HG03280 (cell line): ENCODE measurements around the gene AKR7A2.

Experiments
- ATAC-seq: cut with Tn5 transposase; IDR thresholded peaks from one replicate; pipeline ENCODE4 v1.9.1; 2021; ENCODE audit warnings: mild to moderate bottlenecking, moderate library complexity; ENCODE audit not compliant: unreplicated experiment

AKR7A2 gene

DNA sequence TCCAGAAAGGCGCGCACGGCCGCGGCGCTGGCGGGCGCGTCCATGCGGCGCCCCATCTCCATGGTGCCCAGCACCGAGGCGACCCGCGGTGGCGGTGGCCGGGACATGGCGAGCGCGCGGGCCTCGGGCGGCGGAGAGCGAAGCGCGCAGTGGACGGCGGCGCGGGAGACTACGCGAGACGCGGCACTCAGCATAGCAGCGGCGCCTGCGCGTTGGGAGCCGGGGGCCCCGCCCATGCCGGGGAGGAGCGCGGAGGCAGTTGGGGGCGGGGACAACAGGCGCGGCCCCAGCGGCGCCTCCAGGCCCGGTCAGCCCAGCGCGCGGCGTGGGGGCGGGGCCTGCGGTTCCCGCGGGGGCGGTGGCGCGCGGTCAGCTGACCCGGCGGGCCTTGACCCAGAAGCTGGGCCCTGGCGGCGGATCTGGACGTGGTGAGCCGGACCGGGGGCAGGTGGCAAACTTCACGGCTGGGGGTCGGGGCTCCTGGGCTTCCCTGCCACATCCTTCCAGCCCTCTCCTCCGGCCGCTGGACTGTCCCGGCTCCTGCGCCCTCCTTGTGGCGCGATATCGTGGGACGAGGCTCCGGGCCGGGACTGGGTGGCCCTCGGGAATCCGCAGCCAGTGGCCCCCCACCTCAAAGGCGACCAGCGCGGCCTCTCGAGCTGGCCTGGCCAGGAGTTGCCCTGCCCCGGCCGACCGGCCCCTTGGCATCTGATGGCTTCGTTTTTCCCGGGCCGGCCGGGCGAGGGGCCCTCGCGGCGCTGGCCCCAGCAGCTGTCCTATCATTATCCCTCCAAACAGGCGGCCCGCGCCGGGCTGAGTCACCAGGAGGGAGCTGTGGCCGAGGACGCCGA, at the start of gene AKR7A2, which contains the start of gene SLC66A1:
Gene AKR7A2 (minus strand): TSS at position 214 of the 851 bp plus-strand sequence. CDS start 20 bp downstream, at position 194.
Gene SLC66A1 (plus strand): TSS at position 396 of the 851 bp plus-strand sequence. CDS start 5,352 bp downstream, outside the sequence.
- peak; percentile 80 for ATAC-seq

DNA sequence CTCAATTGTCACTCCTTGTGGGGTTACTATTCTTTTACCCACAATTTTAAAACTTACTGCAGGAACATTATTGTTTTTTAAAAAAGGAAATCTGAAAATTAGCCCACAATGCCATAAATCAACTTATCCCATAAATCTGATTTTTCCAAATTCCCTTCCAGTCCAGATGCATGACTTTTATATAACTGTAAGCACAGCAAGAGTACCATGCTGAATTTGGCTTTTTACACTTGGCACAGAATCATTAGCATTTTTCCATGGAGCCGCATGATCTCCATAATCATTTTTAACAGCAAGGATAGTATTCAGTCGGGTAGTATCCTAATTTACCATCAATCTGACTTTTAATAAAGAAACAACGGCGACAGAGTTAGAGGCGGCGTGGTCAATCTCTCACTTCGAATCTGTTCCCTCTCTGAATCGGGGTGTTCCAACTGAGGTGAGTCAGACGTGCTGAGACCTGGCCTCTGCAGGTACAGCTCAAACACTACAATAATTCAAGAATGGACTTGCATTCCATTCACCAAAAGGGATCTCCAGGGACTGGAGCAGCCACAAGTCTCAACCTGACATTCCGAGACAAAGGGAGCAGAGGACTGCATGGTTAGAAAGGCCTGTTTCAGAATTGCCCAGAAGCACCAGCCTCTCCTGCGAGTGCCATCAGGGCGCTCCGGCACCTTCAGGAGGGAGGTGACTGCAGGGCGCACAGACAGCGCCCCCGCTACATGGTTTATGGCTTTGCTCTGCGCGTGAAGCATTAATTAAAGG, 49.1 kb upstream of the AKR7A2 start:
- ATAC-seq: no peak

DNA sequence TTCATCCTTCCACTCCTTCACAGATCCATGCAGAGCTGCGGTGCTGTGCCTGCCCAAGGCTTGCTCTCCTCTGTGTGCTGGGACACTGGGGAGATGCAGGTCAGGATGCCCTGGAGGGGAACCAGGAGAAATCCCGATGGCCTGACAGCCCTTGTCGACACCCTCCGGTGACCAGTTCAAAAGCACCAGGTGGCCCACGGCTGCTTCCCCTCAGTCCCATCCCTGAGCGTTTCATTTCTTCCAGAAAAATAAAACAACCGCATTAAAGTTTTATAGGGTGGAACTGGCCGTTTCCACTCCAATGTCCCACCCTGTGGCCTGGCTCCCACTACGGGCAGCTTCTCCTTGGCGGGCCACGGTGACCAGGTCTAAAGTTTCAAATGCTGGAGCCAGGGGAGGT, 48.5 kb upstream of the AKR7A2 start:
- no peak for ATAC-seq

DNA sequence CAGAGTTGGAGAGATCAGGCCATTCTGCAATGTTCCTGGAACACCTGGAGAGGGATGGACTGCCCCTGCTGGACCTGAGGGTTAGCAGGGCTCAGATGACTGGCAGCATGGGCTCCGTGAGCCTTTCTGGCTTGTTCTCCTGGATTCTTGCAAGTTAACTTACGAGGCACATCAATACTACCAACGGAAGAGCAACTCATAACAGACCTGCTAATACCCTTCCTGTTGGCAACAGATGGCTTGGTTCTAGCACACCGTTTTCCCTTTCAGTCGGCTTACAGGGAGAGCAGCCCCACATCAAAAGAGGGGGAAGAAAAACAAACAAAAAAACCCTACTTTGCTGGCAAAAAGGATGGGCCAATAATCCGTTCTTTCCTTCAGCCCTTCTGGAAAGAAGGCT, 48.1 kb upstream of the AKR7A2 start:
- ATAC-seq: no peak

DNA sequence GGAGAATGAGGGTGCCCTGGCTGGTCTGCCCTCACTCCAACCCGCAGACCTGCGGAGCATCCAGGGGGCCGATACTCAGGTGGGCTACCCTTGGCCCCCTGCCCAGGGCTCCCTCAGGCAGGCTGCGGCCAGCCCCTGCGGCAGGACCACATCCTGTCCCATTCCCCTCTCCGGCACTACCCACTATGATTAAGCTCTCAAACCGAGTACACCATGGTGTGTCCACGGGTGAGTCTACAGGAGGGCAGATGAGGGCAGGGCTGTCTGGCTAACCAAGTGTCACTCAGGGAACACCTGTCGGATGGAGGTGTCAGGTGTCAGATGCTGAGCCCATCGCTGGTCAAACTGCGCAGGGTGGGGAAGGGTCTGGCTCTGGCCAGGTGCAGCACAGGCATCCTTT, 47.4 kb upstream of the AKR7A2 start:
- no peak for ATAC-seq

DNA sequence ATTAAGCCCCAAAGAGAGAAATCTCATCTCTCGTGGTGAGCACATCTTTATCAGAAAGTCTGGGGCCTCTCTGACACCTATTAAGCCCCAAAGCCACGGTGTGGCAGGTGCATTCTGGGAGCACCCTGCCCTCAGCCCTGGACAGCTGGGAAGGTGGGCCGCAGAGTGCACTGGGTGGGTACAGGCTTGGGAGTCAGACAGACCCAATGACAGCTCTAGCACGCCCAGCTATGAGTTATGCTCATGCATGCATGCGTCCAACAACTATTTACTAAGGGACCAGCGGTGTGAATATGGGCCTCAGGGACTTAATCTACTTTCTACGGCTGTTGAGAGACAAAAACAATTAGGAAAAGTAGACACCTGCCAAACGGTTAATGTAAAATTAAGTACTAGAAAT, 46.8 kb upstream of the AKR7A2 start:
- no peak for ATAC-seq

DNA sequence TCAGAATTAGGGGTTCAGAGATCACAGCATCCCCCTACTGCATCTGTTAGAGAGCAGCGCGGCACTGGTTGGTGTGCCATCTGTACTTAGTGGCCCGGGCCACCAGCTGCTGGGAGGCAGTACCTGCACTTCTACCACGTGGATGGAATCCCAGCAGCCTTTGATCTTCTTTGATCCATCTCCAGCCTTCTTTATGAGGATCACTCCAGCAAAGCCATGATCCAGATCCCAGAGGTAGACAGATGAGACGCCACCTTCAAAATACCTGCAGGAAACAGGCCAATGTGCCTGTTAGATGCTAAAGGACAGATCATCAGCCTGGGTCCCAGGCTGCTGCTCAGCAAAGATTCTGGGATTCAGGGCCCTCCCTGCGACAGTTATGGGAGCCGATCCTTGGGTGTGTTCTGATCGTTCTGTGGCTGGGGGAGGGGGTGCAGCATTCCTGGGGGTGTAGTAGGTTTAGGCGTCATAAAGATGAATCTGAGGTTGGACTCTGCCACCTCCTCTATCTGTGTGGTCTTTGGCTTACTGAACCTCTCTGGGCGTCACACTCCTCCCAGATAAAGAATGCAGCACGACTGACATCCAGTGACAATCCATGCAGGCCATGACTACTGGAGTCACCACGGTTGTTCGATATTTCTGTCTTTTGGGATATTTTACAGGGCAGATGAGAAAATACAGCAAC, 45.5 kb upstream of the AKR7A2 start:
- ATAC-seq: no peak

DNA sequence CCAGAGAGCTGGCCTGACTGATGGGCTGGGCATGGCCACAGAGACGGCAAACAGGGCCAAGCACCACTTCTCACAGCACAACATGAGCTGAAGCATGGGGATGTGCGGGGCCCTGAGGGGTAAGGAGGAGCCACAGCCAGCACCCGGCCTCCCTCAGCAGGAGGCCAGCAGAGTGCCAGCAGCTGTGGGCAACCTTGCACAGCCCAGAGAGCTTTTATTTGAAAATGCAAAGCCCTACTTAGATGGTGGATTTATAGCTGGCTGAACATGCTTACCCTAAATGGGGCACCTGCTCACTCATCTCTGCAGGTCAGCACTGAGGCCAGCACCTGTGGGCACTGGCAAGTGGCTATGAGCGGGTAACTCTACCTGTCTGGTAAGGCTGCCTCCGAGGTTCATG, 44.3 kb upstream of the AKR7A2 start:
- no peak for ATAC-seq

DNA sequence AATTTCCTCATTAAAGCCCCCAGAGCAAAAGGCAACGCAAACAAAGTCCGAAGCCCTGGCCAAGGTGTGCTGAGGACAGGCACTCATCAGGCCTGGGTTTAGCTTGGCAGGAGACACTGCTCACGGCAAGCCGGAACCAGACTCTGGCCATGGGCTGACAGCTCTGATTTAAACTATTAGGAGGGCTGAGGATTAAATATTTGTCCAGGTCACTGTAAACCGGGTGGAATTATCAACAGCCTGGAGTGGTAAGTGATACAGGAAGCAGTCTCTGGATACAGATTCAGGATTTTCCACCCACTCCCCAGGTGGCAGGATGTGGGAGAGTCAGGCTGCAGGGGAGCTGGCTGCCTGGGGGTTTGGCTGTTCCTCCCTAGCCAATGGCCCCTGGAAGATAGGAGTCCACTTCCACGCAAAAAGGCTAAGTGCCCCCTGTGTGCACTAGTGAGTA, 42.6 kb upstream of the AKR7A2 start:
- ATAC-seq: no peak

DNA sequence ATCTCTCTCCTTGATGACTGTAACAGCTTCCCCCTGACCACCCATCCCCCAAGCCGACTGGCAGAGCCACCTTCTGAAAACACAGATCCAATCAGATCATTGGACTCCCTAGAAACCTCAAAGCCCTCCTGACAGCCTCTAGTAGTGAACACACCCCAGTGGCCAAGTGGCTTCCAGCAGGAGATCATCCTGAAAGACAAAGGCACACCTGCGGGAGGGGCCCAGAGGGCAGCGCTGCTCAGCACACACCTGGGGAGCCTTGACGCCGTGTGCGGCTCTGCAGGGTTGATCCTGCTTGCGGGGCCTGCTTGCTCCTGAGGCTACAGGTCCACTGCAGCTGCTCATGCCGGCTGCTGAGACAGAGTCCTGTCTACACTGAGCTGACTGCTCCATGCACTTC, 41.7 kb upstream of the AKR7A2 start:
- ATAC-seq: no peak

DNA sequence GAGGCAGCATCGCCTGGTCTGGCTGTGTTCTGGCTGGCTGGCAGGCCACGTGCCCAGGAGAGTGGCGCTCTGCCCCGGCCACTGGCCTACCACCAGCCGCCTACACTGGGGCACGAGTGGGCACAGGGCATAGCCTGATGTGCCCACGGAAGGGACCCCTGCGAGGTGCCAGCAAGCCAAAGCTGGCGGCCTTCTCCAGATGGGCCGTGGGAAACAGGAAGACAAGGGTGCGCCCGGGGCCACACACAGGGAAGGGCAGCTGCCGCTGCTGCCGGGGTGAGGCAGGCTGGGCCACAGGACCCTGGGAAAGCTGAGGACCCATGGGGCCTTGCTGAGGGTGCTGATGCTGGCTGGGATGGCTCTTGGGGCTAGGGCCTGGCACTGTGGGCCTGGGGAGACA, 40.9 kb upstream of the AKR7A2 start:
- ATAC-seq: no peak

DNA sequence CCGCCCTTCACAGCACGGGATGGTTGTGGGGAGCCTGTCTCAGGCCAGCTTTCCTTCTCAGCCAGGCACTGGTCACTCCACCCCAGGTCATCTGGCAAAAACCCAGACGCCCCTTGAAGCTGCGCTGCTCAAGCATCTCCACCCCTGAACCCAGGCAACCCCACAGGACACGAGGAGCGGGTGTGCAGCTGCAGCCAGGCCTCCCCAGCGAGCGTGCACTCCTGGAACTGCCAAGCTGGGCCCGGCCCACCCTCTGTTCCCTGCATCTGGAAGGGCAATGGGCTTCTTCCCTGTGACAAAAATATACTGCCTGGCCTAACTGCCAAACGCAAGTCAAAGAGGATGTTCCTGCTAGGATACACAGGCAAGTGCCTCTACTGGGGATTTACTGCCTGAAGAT, 39.9 kb upstream of the AKR7A2 start:
- no peak for ATAC-seq

DNA sequence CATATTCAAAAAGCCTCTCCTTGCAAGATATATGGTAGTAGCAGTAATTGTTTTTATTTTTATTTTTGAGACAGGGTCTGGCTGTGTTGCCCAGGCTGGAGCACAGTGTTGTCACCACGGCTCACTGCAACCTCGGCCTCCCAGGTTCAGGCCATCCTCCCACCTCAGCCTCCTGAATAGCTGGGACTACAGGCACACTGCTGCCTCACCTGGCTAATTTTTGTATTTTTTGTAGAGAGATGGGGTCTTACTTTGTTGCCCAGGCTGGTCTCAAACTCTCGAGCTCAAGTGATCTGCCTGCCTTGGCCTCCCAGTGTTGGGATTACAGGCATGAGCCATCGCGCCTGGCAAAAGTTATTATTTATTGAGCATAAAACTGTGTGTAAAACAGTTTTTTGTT, 38.6 kb upstream of the AKR7A2 start:
- ATAC-seq: no peak

DNA sequence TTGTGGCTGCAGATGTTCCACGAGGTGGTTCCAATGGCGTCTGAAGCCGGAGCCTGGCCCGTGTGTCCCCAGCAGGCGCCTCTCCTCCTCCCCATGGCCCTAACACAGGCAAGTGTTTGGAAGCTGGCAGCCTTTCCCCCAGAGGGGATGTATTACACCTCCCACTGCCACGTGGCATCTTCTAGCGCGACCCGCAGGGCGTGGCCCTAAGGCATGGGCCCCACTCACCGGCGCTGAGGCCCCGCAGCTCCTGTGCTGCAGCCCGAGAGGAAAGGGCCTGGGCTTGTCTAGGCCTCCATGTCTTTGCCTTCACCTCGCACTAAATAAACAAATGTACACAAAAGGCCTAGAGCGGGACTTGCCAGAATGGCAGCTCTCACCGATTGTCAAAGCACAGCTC, 38.1 kb upstream of the AKR7A2 start:
- no peak for ATAC-seq

DNA sequence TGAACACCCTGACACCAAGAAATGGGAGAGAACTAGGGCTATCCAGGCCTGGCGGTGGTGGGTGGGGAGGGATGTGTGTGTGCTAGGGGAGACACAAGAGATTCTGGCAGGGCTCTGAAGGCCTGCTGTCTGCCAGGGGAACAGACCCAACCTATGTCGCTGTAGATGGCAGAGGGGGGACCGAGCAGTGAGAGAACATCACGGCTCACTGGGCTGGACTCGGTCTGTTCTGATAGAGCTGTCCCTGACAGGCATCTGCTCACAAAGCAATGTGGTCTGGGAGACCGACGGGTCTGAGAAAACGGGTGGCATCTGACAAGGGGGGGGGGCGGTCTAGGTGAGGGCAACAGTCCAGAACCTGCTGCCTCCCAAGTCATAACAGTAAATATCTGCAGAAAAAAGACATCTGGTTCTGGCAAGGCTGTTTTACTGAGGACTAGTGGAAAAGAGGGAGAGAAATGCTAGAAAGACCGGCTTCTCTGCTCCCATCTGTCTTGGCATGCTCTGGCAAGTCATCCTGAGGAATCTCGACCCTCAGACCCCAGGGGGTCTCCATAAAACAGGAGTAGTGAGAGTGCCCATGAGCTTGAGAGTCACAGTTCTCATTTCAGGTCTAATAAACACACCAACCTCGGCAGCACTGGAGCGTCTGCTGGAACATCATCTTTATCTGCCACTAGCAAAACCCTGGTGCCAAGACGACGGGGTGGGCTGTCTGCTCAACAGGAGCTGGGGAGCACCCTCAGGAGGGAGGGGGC, 36.7 kb upstream of the AKR7A2 start:
- no peak for ATAC-seq

DNA sequence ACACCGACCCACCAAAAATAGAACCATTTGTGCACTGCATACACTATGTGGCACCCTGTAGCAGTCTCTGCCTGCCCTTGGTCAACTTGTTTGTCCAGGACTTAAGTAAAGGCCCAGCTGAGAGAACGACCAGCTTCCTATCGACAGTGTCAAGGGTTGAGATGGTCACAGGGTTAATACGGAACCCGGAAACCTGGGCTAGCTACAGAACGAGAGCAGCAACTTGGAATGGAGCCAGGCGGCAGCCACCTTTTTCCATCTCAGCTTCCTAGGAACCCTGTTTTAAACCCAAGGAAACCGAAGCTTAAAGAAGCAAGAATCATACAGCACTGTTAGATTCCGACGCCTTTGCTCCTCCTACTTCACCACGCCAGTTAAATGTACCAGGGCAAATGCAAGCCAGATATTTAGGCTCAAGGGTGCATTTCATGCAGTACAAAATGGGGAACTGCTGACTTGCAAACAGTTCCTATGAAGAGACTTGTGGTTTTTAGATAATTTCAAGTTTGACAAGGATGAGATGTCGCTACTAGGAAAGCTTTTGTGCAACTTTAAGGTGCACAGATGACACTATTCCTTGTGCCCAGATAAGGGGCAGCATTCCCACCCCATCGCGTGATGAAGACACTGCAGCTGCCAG, 35.7 kb upstream of the AKR7A2 start:
- ATAC-seq: no peak

DNA sequence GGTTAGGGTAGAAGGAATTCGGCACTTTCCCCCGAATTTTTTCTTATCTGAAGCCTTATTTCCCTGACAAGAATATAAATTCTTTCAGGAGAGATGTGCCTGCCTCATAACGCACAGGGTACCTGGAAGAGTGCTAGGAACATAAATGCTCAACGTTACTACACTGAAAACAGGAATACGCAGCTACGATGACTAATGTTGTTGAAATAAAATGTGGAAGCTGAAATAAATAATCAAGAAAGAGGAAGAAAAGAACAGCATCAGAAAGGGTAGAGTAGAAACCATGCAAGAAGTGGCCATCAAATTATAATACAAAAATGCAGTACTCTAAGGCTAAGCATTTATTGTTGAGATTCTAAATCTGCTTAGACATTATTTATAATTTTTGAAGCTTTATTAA, 34.1 kb upstream of the AKR7A2 start:
- no peak for ATAC-seq

DNA sequence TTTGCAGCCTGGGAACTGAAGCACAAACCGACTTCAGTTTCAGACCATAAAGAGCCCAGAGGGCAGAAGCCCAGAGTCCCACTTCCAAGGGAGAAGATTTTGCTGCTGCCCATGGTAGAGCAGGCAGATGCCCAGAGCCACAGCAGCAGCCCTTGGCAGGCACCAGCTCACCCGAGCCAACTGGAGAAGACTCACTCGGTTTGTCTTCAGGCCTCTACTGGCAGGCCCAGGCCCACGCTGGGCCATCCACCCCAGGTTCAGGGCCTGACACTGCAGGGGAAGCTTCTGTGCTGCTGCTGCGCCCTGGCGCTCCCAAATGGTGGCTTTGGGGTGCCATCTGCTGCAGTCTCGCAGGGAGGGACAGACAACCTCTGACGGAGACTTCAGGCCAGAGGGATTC, 33.4 kb upstream of the AKR7A2 start:
- ATAC-seq: no peak

DNA sequence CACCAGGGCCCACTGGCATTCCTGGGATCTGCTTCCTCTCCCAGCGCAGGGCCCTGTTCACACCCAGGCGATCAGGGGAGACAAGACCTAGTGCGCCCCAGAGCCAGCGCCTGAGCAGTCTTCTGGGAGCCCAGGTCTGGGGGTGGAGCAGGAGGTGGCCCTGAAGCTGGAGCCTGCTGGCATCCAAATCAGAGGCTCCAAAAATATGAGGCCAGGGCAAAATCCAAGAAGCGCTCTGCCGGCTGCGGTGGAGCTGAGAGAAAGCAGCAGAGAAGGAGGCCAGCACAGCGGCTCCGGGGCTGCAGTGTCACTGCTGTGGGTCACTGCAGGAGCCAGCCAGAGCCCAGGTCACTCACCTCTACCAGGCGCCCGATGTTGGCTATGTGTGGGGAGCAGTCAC, 32.9 kb upstream of the AKR7A2 start:
- ATAC-seq: no peak

DNA sequence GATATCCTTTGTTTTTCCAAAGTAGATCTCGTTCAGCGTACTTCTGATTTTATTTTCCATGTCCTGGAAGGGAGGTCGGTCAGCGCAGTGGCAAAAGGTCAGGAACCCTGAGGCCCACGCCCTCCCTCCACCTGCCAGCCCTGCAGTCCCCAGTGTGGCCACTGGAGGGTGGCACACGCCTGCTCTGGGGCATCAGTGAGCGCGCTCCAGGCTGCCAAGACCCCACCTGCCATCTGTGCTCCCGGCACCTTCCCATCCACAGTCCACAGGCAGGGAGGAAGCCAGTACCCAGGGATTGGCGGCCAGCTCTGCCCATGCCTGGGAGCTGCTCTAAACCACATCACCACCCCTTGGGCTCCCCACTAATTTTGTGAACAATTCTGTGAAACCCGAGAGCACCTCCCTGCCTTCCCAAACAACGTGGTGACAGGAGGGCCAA, 32.4 kb upstream of the AKR7A2 start:
- no peak for ATAC-seq
